Fibroblast of skin of left biceps (primary cell): ENCODE measurements around the gene TLE4.
"Not testable (repeated sequence)": the region's sequence is repeated elsewhere in the genome, so short reads cannot be mapped to it uniquely, and the experiment has no call there.

Experiments used
- DNase-seq, 2 experiments: peaks; one replicate each; pipeline ENCODE4 v3.0.0-alpha.2; 2013; ENCODE audit warnings: low read depth in 2 of 2

Gene TLE4

DNA sequence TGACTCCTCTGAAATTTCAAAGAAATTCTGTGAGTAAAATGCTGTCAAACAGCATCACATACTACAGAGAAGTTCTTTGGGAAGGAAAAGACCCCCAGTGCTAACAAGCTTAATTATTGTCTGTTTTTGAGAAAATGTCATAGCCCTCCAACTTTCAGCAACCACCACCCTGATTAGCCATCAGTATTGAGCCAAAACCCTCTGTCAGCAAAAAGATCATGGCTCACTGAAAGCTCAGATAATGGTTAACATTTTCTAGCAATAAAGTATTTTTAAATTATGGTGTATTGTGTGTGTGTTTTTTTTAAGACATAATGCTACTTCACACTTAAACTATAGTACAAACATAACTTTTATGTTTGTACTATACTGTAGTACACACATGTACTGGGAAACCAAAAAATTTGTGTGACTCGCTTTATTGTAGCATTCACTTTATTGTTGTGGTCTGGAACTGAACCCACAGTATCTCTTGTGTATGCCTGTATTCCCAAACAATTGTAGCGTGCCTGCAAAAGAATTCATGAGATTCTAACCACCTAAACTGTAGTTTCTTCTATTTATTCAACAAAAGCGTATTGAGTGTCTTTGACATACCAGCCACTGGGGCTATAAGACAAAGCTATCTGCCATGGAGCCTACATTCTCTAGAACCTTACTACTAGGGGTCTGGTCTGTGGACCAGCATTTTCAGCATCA lies 31.6 kb downstream of the TLE4 start:
- no peak for DNase-seq

DNA sequence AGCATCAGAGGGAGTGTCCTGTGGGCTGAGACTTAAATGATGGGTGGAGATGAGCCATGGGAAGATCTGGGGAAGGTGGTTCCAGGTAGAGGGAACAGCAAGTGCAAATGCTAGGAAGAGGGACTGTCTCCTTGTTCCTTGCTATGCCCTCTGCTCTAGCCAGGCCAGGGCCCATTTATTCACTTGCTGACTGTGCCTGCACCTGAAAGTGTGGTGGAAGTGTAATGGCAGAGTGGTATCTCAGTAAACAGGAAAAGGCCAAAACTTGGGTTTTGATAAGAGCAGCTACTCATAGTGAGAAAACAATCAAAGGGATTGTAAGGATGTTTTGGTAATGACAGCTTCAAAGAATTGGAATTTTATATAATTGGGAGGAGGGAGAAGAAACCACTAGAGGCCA lies 32.4 kb downstream of the TLE4 start:
- DNase-seq, result no peak

DNA sequence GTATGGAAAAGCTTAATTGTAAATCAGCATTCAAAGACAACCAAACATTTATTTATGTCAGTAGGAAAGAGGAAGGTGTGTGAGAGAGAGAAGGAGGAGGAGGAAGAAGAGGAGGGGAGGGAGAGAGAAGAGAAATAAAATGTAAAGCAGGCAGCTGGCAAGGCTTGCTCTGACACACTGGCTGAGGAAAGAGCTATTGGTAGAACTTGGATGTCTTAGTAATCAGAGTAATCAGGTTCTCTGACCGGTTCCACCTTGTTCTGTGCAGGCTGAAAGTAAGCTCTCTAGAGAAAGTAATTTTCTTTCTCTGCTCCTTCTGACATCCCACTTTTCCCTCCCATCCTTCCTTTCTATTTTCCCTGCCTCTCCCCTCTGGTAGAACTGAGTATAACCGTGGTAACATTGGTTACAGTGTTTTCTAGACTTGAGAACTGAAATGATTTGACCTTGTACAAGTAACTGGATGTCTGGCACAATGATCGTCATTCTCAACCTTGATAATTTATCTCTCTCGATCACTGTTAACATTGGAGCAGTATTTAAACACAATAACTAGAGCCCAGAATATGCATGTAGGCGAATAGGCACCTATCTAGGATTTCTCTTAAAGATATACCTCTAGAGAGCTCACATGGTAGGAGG lies 33.3 kb downstream of the TLE4 start:
- no peak for DNase-seq

DNA sequence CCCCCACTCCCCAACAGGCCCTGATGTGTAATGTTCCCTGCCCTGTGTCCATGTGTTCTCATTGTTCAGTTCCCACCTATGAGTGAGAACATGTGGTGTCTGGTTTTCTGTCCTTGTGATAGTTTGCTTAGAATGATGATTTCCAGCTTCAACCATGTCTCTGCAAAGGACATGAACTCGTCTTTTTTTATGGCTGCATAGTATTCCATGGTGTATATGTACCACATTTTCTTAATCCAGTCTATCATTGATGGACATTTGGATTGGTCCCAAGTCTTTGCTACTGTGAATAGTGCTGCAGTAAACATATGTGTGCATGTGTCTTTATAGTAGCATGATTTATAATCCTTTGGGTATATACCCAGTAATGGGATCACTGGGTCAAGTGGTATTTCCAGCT lies 34.8 kb downstream of the TLE4 start:
- DNase-seq, result not testable (repeated sequence)

DNA sequence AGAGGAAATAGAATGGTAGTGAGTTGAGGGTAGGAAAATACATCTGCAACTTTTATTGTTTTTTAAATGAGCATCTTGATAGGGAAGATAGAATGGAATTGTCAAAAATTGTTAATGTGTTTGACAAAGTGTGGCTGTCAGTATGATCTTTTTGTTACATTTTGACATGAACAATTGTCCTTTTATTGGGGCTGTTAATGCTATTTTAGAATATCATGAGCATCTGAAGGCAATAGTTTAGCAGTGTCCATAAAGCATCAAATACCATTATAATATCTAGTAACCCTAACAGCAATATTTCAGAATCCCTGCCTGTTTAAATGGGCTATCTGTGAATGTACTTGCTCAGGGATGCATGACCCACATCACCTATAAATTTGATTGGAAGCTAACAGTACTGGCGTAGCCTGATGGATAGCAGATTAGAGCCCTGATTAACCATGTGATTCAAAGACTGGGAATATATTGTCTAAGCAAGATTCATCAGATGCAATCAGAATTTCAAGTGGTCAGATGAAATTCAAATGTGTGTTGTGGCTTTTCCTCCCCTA lies 37.8 kb downstream of the TLE4 start:
- DNase-seq, result no peak

DNA sequence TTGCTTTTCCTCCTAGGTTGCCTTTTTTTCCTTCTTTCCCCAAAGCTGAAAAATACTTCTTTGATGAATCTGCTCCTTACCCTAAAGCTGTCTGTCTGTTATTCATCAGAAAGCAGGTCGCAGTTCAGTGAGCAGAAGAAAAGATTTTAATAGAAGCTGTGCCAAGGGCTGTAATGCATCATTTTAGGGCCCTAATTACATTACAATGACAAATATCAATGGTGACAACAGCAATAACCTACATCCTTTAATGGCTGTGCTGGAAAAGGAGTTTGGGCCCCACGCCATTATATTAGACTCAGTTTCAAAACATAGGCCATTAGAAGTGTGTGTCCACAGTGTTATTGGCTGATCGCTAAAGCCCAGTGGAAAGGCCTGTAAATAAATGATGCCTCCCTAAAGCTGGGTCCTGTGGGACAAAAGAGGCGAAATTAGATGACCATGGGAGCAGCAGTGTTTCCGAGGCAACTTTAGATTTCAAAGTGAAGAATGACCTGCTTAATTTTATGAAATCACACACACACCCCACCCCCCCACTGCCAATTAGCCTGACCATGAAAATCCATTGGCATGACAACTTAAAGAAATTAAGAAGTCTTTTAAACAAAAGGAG lies 38.4 kb downstream of the TLE4 start:
- peak; percentile 67 to 78 for DNase-seq

DNA sequence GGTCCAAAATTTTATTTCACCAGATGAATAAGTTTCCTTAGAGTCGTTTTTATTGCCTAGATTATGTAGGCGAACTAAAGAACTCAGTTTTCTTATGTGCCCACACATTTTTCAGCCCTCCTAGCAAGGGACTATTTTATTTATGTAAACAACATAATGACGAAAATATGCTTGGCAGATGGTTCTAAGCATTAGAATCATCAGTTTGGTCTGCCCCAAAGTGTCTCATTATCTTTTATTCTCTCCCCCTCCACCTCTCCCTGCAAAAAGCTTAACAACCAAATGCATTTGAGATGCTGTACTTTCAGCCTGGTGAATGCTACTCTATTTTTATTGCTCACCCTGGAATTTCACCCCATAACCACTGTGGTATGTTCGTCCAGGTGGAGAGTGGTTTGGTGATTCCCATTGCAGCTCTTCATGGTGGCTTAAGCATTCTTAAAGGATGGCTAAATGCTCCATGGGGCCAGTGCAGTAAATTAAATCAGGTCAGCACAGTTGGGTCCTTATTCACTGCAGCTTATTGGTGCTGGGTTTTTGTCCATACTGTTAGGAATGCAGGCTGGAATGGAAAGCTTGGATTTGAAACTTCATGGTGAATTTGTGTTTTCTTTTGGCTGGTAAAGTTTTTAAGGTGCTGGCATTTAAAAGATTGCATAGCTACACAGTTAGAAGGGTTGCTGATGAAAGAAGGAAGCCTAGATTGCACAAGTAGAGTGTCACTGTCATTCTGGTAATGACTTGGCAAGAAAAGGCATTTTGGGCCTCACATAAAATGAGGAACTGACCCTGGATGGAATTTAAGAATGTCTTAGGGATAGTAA lies 39.2 kb downstream of the TLE4 start:
- peak; percentile 89 to 90 for DNase-seq

DNA sequence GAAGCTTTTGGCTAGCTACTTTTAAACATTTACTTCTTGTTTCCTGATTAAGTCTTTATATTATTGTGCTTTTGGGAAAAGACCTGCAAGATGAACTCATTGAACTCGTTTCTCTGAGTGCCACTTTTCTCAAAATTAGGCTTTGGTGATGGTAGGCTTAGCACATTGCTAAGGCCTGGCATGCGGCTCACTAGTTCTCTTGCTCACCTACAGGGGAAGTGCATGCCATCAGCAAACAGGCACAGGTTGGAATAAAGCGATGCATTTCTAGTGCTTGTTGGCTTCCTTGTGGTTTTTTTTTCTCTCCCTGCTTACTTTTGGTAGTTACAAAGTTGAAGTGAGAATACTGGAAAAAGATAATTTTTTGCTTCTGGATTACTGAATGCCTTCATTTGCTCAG lies 41.4 kb downstream of the TLE4 start:
- DNase-seq, result no peak

DNA sequence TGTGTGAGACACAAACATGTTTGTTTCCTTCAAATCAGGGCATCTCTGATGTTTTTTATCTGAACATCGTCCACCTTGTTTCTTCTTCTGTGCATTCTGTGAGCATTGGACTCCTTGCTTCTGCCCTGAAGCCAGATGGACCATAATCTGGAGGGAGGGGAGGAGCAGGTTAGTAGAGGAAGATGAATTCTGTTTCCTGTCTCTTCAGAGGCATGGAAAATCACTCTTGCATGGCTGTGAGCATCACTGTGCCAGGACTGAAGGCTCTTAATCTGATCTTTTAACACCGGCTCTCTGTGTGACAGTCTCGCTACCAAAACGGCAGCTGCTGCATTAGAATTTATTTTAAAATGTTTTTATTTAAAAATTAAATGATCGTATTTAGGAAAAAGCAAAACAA lies 43.3 kb downstream of the TLE4 start:
- no peak for DNase-seq

DNA sequence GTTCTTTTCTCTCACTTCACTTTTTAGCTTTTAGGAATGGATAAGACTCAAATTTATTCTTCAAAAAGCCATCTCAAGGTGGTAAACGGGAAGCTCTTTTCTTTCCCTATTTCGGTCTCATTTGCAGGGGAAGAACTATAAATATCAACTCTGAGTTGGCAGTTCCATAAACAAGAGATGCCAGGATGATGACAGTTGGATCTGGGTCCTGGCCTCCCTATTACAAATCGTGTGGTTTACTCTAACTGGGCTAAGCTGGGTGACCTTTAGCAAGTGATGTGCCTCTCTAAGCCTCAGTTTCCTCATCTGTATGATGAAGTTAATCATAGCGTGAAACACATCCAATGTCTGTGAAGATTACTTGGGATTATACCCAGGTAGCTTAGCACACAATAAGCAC lies 44.2 kb downstream of the TLE4 start:
- DNase-seq, result no peak

DNA sequence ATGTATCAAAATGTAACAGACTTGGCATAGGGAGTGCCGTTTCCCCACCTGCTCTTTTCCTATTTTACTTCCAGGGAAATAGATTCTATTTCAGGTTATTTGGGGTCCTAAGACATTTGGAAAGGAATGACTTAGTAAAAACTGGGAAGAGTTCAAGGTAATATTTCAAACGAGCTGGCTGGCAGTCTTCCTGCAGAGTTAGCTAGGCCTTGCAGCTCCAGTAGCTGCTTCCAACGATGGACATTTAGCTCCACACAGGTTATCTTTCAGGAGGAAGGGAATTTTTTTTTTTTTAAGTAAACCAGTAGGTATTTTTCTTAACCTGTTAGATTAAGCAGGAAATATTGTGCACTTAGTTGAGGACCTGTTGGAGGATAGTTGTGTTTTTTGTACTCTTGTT lies 45.2 kb downstream of the TLE4 start:
- no peak for DNase-seq

DNA sequence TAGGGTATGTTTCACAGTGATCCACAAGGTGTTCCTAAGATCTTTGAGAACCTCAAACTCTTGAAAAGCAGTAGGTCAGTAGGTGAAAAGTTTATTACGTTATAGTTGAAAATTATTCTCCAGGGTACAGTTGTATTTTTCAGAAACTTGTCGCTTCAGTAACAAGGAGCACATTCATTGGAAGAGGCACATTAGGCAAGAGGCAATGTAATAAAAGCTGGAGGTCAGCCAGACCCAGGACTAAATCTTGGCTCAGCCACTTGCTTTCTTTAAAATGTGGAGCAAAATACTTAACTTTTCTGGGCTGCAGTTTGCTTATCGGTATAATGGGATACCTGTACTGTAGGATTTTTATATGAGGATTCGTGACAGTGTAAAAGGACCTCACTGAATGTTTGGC lies 45.6 kb downstream of the TLE4 start:
- DNase-seq, result no peak

DNA sequence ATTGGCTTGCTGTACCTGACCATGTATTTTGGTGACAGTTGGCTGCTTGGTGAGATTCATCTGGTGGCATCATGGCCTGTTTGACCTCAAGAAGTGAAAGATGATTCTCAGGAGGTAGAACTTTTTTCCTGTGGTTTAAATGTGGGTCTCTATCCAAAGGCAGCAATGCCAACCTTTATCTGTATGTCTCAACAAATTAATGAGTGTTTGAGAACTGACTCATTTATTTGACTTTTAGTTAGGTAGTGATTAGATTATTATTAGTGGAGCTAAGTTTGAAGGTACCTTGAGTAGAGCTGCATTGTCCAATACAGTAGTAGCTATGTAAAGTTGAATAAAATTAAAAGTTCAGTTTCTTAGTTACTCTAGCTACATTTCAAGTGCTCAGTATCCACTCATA lies 48.2 kb downstream of the TLE4 start:
- no peak for DNase-seq

DNA sequence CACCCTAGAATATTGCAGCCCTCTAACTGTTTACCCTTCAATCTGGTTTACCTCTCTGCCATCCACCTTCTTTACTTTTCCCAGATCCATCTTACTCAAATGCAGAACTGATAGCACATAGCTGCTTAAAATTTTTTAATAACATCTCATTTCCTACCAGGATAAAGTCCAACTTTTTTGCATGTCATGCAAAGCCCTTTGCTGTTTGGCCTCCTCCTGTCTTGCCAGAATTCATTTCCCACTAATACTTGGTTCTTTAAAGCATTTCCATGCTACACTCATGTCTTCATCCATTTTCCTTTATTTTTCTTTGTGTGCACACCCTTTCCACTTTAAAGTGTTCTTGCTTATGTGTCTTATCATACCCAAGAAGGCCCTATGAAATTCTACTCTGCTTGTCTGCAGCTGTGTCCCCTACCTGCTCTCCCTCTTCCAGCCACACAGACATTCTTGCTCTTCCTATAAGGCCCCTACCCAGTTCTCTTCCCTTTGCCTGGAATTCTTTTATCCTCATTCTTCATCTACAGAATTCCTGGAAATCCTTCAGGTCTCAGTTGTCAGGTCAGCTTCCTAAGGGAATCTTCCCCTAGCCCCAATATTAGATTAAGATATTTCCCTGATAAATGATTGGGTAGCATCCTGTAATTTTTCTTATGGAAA lies 50.3 kb downstream of the TLE4 start:
- DNase-seq, result no peak

DNA sequence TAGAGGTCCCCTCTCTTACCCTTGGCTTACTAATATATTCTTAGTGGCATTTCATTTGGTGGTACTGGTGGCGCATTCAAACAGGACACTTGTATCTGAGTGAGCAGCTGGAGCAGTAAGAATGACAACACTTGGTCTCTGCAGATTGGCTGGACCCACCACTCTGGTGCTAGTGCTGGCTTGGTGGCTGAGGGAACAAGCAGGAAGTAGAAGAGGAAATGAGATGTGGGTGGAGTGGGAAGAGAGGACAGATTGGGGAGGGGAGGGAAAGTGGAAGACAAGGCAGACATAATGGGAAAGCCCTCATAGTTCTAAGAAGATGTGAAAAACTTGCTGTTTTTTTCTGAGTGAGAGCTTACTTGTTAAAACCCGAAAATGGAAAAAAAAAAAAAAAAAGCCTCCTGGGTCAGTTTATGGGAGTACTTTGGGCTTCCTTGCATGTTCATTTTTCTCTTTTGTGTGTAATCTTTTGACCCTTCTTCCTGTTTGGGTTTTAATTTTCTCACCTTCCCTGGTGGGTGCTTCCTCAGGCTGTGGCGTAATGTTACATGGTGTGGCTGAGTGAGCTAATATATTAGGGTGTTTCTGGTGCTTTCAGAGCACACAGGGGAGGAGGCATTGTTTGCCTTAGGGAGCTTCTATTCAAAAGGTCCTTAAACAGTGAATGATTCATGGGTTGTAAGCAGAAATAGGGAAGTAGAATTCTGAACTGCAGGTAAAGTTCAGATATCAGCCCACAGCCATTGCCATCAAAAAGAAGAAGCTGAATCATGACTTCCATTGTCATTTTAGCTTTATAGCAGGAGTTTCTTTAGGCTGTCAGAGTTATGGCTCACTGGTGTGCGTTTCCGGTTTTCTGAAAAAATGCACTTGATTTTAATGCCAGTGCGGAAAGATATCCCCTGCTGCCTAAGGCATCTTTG lies 52.3 kb downstream of the TLE4 start:
- DNase-seq, result no peak

DNA sequence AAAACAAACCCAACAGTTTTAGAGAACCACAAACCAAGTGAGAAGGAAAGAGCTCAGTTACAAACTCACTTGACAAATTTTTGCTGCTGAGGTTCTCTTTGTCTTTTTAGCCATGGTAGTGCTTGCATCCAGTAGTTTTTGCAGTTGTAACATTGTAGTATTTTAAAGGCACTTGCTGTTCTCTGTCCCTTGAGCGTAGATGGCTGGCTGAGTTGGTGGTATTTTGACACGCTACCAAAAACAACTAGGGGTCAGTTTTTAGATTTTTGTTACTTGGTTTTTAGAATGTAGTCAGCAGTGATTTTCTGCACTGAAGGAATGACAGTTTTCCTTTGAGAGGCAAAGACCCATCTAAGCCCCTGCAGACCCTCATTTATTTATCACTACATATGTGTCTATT lies 58.0 kb downstream of the TLE4 start:
- DNase-seq, result no peak

DNA sequence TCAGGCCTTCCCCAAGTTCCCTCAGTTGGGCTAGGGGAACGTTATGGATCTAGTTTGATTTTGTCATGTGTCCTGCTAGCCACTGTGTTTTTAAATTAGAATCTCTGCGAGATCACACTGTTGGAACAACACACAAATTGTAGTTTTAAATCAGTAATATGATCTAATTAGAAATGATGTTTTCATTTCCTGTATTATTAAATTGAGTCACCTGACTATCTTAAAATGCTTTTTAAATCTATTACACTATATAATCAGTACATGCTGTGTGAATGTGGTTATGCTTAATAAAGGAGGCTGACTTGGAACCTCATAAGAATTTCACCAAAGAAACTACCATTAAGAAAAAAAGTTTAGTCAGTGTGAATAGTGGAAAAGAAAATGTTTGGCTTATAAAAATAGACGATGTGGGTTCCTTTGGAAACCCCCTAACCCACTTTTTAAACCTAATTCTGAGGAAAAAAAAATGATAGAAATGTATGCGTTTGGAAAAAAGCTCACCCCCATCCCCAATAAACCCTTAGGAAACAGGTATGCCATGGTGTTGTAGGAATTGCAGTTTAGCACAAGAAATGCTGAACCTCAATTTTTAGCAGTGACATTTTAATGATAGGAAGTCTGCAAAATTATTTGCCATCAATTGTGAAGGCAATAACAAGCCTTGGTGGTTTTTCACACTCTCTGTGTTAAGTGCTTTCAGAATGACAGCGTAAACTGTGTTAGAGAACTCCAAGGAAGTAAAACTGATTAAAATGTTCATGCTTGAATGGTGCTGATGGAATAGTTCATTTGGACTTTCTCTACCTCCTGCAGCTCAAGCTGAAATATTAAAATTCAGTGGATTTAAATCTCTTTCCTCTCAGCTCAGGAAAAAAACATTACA lies 59.0 kb downstream of the TLE4 start:
- DNase-seq, result no peak

DNA sequence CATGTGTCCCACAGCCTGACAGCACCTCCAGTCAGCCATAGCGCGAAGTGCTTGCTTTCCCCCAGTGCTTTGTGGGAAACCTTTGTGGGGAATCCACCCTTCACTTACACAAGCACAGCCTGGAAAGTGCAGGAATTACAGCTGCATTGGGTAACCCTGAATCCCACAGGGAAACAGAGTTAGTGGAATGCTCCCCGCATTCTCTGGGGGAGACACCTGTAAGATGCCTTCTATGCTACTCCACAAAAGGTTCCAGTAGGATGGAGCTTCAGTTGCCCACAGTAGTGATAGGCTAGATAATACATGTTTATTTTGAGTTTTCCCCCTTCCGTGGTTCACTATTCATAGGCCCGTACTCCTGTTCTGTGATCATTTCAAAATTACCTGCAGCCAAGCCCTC lies 60.3 kb downstream of the TLE4 start:
- no peak for DNase-seq

DNA sequence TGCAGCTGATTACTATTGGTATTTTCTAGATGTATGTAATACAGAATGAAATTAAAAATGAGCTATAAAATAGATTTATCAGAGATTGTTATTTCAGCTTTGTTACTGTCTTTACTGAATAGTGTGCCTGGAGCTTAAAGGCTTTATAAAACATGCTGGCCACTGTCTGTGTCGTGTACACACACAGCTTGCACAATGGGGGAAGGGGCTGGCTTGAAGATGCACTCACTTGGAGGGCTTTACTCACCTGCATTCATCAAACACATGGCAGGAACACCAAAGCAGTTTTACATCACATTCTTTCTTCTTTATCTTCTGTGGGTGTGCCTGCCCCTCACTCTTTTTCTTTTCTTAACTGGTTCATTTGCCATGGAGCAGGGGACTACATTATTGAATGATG lies 60.9 kb downstream of the TLE4 start:
- no peak for DNase-seq

DNA sequence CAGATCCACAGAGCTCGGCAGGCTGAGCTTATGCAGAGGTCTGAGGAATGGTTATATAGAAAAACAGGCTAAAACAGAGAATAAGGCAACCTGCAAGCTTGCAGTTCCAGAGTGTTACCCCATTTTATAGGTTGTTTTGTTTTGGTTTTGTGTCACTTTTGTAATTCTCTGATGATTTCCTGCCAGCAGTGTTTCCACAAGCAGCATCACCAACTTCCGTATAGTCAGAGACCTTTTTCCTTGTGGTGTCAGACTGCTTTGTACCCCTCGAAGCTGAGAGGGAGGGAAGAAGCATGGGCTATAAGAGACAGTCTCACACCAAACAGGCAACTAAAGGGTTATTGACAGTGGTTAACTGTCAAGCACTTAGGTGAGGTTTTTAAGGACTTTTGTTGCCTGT lies 61.8 kb downstream of the TLE4 start:
- DNase-seq, result no peak
